ENCODE data around the gene CISD2.

GRCh38 chr4:102825261-102826091 is 43.3 kb upstream of the CISD2 start:
- TF ChIP-seq, protein P1, sequence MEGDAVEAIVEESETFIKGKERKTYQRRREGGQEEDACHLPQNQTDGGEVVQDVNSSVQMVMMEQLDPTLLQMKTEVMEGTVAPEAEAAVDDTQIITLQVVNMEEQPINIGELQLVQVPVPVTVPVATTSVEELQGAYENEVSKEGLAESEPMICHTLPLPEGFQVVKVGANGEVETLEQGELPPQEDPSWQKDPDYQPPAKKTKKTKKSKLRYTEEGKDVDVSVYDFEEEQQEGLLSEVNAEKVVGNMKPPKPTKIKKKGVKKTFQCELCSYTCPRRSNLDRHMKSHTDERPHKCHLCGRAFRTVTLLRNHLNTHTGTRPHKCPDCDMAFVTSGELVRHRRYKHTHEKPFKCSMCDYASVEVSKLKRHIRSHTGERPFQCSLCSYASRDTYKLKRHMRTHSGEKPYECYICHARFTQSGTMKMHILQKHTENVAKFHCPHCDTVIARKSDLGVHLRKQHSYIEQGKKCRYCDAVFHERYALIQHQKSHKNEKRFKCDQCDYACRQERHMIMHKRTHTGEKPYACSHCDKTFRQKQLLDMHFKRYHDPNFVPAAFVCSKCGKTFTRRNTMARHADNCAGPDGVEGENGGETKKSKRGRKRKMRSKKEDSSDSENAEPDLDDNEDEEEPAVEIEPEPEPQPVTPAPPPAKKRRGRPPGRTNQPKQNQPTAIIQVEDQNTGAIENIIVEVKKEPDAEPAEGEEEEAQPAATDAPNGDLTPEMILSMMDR (IDR thresholded peaks at IDR 0.05; ENCODE audit: low read depth, low read length, poor library complexity, severe bottlenecking): no peak
- TF ChIP-seq EZH2phosphoT487 (IDR thresholded peaks at IDR 0.05; ENCODE audit: borderline replicate concordance, low read length): no peak

All from DOHH2 (cell line).